ENCODE results near the gene CAMK2N2. TPM values are rescaled to one million over a fixed set of nuclear protein-coding genes. Genes with fewer than 3 reads are reported as not detected.

Gene CAMK2N2
- total and polyA plus RNA-seq, 2 of the 4 experiments (the other 2 are of a cell fraction), result 0.34 TPM; not detected in 1

GRCh38 chr3:184248454-184249411 lies 12.6 kb downstream of the CAMK2N2 start, which contains the start of gene ALG3:
TSS of gene ALG3 (minus strand) at chr3:184248962. CDS start at chr3:184248940, 22 bp downstream.
- CTCF ChIA-PET, result interaction anchor here (1.2 kb wide), 1 partner anchor 10 kb away, joined by 5 read pairs; no protein-coding TSS in a partner anchor

More at GRCh38 chr3:184248454-184249411, 12.6 kb downstream of the CAMK2N2 start, which contains the start of gene ALG3:
- peak; percentile 87 for DNase-seq
- peak within 1 kb of the TSS; percentile 95 for H3K23ac ChIP-seq (ENCODE audit: low read depth, low read length)
- H3K4me1 ChIP-seq (ENCODE audit: control insufficient read depth, insufficient read depth, low read length), result no peaks in the 10 kb centered on the region; the same call in 1 of the 2 replicates
- H3K9ac ChIP-seq (ENCODE audit: low read depth, low read length), result peak within 1 kb of the TSS; percentile 95
- H2BK15ac ChIP-seq (ENCODE audit: low read depth, low read length), result peak within 1 kb of the TSS; percentile 47; the same call in 1 of the 3 replicates
- H3K18ac ChIP-seq (ENCODE audit: low read depth, low read length), result peak within 1 kb of the TSS; percentile 53
- peak within 1 kb of the TSS; percentile 96 for H3K14ac ChIP-seq (replicated peaks; ENCODE audit: low read depth, low read length)
- peak within 1 kb of the TSS; percentile 93 for H3K56ac ChIP-seq (ENCODE audit: extremely low read depth, insufficient read depth, low read length)
- peak within 1 kb of the TSS; percentile 82 for H3K27ac ChIP-seq (ENCODE audit: insufficient read depth, low read length)
- H3K4ac ChIP-seq (ENCODE audit: low read depth, low read length), result peak within 1 kb of the TSS; percentile 91
- intact Hi-C loops (cut with micrococcal nuclease) (loop anchor here (1.0 to 2.0 kb wide), 3 partner anchors 62 to 353 kb away; partner anchors contain the start of genes ABCF3 and EIF2B5), dilution Hi-C loops (cut with HindIII; ENCODE audit: low sequenced_read_pairs, unreplicated experiment) (no loop called here), in situ Hi-C loops (cut with MboI; ENCODE audit: low sequenced_read_pairs) (no loop called here)
- peak within 1 kb of the TSS; percentile 88 for H2AK5ac ChIP-seq (ENCODE audit: low read depth, low read length)
- H2BK120ac ChIP-seq (ENCODE audit: low read depth, low read length), result peak within 1 kb of the TSS; percentile 75
- no peaks in the 10 kb centered on the region for H3K27me3 ChIP-seq (ENCODE audit: control insufficient read depth, insufficient read depth, low read length)
- no peak within 1 kb of the TSS for H2BK20ac ChIP-seq (ENCODE audit: low read depth, low read length)
- 0% methylated on average over 35 of the region's 49 CpGs; no CpG with 5 or more reads in 1 of the 2 experiments for WGBS, 2 experiments (ENCODE audit: extremely low coverage in 2 of 2, insufficient read length in 1 of 2)
- peak within 1 kb of the TSS; percentile 87 to 95 for H4K8ac ChIP-seq (ENCODE audit: low read depth in 2 of 2, low read length in 2 of 2)
- BruUV-seq (replicated peaks), result no TSS peak
- ATAC-seq (ENCODE audit: low read depth), result peak; percentile 75
- peak within 1 kb of the TSS; percentile 90 for H4K91ac ChIP-seq (ENCODE audit: insufficient read depth, low read depth, low read length)
- peak within 1 kb of the TSS; percentile 99 for H2AFZ ChIP-seq (replicated peaks; ENCODE audit: low read length, poor library complexity)
- no peaks in the 10 kb centered on the region for H3K9me1 ChIP-seq (ENCODE audit: insufficient read depth, low read length)
- peak within 1 kb of the TSS; percentile 97 for H3K4me3 ChIP-seq (ENCODE audit: insufficient read depth, low read depth, low read length)
- H2BK5ac ChIP-seq (ENCODE audit: low read depth, low read length, poor library complexity, severe bottlenecking), result peak within 1 kb of the TSS; percentile 85
- peaks cover 7 to 24% of the 10 kb centered on the region in 2 experiments for H3K79me1 ChIP-seq (ENCODE audit: low read depth in 1 of 2, low read length in 2 of 2)
- peak within 1 kb of the TSS; percentile 84 for H2AK9ac ChIP-seq (replicated peaks; ENCODE audit: low read depth, low read length, poor library complexity)
- POLR2A ChIA-PET (ENCODE audit: unreplicated experiment), result interaction anchor here (0.7 kb wide), 1 partner anchor 11 kb away, joined by 4 read pairs; no protein-coding TSS in a partner anchor
- H4K5ac ChIP-seq (ENCODE audit: low read depth, low read length), result peak within 1 kb of the TSS; percentile 92
- peak within 1 kb of the TSS; percentile 99 for H3K4me2 ChIP-seq (ENCODE audit: low read depth, low read length)
- TF ChIP-seq MAZ (IDR thresholded peaks at IDR 0.05; ENCODE audit: borderline replicate concordance, low read depth, low read length) (peak; percentile 87), CEBPB (IDR thresholded peaks at IDR 0.05; ENCODE audit: low read depth, low read length) (0 out of 2 replicates have a peak, but pooled peaks have one; percentile 6), CHD1 (IDR thresholded peaks at IDR 0.05; ENCODE audit: low read depth, low read length) (no peak; the same call in 1 of the 2 replicates), FOS (IDR thresholded peaks at IDR 0.05; ENCODE audit: low read depth, low read length) (no peak), BHLHE40 (IDR thresholded peaks at IDR 0.05; ENCODE audit: low read depth, low read length) (peak; percentile 70; the same call in 1 of the 2 replicates), MXI1 (IDR thresholded peaks at IDR 0.05; ENCODE audit: borderline replicate concordance, low read depth, low read length) (peak; percentile 80; the same call in 1 of the 2 replicates), POLR2A (IDR thresholded peaks at IDR 0.05; ENCODE audit: low read depth, low read length) (peak; percentile 77)
- H3K9me3 ChIP-seq (ENCODE audit: control insufficient read depth, insufficient read depth, low read length), result no peaks in the 10 kb centered on the region
- peaks cover 18% of the 10 kb centered on the region for H3K36me3 ChIP-seq (ENCODE audit: control insufficient read depth, insufficient read depth, low read length)
- no peaks in the 10 kb centered on the region; the same call in 1 of the 2 replicates for H4K20me1 ChIP-seq (ENCODE audit: insufficient read depth, low read length)

Data from IMR-90 (cell line).